Measurements from ENCODE around the gene TENM3.

TENM3 gene

GRCh38 chr4:182255441-182256190 lies 12.4 kb downstream of the TENM3 start:
- DNase-seq: no peak

- no peak for DNase-seq
Observed at GRCh38 chr4:182257016-182257415, 13.8 kb downstream of the TENM3 start.

DNA sequence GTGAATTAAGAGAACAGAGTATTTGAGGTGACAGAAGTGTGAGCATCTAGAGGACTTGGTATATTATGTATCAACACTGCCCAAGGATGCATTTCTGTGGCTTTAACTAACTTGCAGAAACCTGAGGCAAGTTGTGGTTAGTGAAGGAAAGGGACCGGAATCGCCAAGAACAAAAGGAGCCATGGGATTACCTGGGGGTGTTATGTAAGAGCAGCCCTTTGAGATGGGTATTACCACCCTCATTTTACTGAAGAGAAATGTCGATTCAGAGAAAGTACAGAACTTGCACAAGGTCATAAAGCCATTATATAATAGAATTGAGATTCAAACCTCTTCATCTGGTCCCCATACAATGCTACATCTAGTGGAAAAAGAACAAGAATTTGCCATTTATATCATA lies 14.3 kb downstream of the TENM3 start:
- no peak for DNase-seq

DNA sequence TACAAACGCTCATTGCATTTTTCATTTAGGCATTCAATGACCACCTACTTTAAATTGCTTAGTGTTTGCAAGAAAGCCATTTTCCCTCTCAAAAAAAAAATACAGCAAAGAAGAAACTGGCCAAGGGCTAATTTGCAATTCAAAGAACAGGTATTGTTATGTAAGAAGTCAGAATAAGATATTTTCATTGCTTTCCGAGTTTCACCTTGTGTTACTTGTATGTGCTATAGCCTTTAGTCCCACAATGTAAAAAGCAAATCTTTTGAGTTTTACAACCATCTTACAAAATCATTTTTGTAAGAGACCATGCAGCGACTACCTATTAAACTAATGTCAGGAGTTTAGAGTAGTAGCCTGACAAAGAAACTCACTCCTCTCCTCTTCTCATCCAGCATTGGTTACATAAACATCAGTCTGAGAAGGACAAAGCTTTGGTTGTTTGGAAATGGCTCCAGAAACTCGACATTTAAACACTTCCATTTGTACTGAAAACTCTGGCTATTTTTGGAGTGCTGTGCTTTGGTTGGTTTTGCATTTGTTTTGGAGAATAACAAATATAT lies 15.3 kb downstream of the TENM3 start:
- no peak for DNase-seq

DNA sequence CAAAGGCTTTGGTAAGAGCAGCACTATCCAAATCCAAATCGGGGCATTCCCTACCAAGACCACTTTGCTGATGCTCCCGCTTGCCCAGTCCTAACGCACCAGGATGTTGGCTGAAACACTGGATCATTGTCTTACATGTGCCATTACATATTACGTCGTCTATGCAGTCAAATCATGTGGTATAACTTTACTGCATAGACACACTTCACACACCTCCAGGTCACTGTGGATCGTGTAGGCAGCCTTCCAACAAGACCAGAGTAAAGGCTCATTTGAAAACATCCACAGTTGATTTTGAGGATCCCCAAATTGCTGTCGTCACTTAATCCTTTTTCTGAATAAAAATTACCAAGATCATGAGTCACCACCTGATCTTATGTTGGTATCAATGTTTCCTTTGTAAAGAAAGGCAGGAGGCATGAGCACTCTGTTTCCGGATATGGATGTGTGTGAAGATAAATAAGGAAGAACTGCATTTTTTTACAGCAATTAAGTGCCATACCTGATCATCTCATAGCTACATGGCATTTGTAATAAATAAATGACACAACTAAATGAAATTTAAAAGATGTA lies 18.5 kb downstream of the TENM3 start:
- DNase-seq: no peak

DNA sequence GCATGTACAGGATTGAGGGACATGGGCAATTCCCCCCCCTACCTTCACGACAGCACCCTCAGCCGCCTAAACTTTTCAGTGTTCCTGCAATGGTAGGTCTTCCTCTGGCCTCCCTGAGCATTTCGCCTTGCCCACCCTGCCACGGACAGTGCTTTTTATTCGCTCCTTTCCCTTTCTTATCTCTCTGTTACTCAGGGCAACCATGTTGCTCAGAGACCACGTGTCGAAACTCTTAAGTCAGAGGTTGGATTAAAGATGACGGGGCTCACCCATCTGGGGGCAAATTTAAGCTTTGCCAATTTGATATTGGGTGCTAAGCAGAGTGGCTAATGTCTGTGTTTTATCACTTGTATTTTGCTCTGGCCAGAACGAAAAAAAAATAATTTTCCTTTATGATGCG lies 20.4 kb downstream of the TENM3 start:
- DNase-seq: no peak

DNA sequence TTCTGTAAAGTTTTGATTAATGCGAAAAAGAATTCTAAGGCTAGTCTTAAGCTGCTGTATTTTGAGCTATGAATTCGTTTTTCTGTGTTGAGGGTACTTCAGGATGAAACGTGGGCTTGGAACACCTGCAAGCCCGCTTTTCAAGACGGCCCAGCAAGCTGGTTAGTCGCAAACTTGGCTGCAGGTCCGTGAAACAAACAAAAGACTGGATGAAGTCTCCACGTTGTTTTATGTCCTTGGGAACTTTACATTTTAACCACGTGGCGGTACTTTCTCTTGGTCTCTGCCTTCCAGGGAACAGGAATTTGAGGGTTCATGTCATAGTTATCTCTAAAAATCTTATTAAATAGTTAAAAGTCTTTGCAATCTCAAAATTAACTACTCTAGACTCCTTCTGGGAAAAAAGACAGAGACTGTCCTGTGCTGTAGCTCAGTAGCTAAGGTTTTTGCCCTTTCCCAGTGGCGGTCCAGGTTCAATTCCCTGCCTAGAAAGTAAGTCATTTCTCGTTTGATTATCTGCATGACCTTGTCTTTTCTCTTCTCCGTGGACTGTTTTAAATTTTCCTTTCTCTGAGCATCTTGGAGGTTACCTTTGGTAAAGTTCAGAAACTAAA lies 21.0 kb downstream of the TENM3 start:
- no peak for DNase-seq

GRCh38 chr4:182265881-182266280 lies 22.7 kb downstream of the TENM3 start:
- DNase-seq: no peak

DNA sequence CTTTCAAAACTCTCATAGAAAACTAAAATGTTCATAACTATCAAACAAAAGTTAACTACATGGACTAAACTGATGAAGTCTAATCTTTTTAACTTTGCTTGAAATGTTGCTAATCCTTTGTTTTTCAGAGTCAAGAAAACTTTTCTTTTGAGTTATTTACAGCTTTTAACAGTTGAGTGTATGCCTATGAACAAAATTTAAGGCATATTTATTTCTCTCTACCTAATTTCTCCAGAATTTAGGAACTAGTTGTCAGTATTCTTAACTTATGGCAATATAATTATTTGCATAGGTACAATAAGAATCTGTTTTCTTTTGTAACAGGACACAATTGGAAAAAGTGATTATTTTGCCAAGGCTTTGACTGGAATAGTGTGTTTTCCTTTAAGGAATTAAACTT lies 23.8 kb downstream of the TENM3 start:
- no peak for DNase-seq

DNA sequence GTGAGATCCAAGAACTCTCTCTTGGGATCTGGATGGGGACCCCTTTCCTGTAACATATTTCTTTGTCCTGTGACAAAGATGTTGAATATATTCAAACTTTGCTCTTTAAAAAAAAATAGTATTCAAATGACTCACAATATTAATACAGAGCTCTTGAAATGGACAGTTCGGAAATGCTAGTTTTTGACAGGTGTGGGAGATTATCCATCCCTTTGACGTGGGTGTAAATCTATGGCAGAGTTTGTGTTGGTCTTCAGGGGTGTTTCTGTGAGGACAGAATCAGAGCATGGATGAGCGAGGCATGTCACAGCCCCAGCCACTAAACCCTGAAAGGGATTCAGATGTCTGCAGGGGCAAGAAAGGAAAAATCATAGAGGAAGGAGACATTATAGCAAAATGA lies 25.8 kb downstream of the TENM3 start:
- DNase-seq: no peak

DNA sequence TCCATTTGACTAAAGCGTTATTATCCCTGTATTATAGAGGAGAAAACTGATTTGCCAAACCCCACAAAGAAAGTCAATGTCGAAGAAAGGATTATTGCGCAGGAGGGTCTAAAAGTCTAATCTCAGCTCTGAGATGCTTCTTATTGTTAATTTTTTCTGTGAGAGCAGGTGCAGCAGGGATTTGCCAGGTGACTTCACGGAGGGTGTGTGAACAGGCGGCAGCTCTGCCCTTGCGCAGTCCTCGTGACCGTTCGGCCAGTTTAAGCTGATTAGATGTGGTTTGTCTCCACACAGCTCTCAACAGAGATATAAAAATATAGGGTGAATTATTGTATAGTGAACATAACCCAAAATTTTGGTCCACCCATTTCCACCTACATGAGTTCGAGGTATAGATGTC lies 28.5 kb downstream of the TENM3 start:
- no peak for DNase-seq

GRCh38 chr4:182272151-182272550 lies 28.9 kb downstream of the TENM3 start:
- DNase-seq: no peak

DNA sequence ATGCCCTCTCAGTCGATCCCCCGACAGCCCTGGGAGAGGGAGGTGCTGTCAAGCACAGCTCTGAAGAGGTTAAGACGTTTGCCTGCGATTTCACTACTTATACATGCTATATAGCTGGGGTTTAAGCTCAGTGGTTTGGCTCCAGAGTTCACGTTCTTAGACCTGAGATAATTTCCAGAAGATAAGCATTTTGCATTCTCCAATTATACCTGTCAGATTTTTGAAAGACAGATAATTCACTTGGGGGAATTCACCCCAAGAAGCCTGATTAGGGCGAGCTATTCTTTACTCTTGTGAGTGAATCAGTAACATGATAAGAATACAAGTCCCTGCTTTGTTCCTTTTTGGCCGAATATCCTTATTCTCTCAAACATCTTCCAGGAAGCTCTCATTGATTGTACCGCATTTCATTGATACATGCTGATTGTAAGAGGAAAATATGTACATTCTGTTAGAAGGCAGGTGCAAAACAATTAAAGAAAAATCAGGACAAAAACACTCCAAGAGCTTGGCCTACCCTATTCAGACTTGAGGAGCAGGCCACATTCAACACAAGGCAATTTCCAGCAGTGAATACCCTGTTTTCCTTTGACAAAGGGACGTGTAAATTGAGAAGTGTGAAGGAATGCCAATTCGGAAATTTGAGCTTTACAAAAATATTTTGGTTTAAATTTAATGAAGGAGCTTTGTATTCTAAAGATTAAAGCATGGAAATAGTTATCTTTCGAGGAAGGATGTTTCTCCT lies 30.2 kb downstream of the TENM3 start:
- no peak for DNase-seq

- peak; percentile 70 for DNase-seq
Observed at GRCh38 chr4:182276210-182277109, 33.3 kb downstream of the TENM3 start.

GRCh38 chr4:182277377-182277776 lies 34.2 kb downstream of the TENM3 start:
- peak; percentile 40 for DNase-seq

DNA sequence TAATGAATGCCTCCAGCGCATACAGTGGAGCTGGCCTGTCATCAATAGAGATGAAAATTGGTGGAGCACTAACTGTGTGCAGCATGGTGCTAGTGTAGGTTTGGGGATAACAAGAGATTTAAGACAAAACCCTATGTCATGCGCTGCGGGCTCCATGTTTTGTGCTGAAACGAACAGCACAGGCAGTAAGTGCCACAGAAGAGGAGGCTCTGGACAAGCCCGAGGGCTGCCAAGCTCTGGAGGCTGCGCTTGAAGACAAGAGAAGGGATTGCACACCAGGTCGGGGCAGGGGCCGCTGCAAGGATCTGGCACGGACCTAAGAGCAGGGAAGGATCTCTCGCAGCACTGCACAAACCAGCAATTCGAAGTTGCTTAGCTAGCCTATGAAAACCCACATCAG lies 35.5 kb downstream of the TENM3 start:
- no peak for DNase-seq

DNA sequence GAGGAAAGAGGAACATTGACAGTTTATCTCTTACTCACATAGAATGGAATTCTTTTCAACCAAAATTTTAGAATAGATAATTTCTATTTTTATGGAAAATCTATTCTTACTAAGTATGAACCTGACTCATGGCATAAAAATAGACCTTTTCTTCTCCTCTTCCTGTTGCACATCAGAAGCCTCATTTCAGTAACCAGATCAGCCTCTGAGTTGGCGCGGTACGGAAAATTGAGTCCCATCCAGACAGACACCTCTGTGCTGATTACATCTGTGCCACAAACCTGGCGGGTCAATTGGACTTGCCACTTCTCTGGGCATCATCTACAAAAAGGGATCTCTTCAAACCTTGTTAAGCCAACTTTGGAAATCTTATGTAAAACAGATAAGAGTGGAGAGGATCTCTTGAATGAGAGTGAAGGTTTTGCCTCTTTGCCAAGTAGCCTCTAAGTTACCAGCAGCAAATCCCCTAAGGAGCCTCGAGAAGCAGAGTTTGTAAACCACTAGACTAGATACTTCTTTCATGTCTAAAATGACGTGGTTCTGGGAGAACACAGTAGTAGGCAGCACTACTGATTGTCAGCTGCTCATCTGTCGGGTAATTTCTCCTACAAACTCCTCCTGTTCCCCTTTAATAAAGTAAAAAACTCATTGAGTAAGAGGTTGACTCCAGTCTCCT lies 37.4 kb downstream of the TENM3 start:
- DNase-seq: no peak

DNA sequence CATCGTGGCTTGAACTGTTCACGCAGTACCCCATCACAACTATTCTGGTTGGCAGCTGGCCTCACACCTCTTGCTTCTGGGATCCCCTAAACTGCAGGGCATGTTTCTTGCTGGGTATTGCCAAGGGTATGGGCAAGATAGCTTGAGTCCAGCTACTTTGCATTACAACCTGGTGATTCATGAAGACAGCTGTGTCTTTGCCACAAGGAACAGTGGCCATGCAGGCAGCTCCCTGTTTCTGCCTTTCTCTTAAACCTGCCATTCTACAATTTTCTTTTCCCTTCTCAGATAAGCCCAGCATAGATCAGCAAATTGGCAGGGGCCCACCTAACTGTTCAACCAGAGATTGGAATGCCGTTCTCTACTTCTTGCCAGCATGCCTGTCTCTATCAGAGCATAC lies 42.8 kb downstream of the TENM3 start:
- DNase-seq: no peak

GRCh38 chr4:182286931-182287330 lies 43.7 kb downstream of the TENM3 start:
- DNase-seq: no peak

GRCh38 chr4:182288534-182288933 lies 45.3 kb downstream of the TENM3 start:
- no peak for DNase-seq

GRCh38 chr4:182289809-182290208 lies 46.6 kb downstream of the TENM3 start:
- no peak for DNase-seq

- DNase-seq: no peak
Observed at GRCh38 chr4:182291175-182291574, 48.0 kb downstream of the TENM3 start.
